ENCODE measurements around the gene AKAP11. TPM values are rescaled to one million over a fixed set of nuclear protein-coding genes. Genes with fewer than 3 reads are reported as not detected.

Gene AKAP11
- total and polyA plus RNA-seq, 2 donors, result 18.2 to 59.2 TPM

DNA sequence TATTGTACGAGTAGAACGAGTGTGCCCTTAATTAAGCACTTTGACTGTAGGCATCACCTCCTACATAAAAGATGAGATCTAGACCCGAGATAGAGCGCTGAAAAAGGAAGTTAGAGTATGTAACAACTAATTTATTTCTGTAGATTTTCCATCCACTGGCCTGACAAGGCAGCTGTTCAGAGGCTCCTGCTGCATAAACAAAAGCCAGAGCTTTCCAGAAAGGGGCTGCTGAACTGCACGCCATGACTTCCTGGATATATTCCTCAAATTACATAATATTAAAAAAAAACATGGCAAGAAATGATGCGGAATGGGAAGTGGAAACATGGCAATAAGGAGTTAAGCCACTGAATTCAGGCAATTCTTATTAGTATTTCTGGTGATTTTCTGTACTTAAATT lies 89.7 kb downstream of the AKAP11 start:
- H3K36me3 ChIP-seq (ENCODE audit: insufficient read depth), result no peaks in the 10 kb centered on the region
- no peaks in the 10 kb centered on the region for H3K4me1 ChIP-seq (ENCODE audit: insufficient read depth)
- H3K4me3 ChIP-seq (ENCODE audit: low read depth, low read length), result no peak overlapping the region
- DNase-seq (ENCODE audit: extremely low spot score), result no peak
- WGBS, result 50% methylated on average over 6 of the region's 6 CpGs
- no peak overlapping the region for H3K27ac ChIP-seq (ENCODE audit: low read depth)

DNA sequence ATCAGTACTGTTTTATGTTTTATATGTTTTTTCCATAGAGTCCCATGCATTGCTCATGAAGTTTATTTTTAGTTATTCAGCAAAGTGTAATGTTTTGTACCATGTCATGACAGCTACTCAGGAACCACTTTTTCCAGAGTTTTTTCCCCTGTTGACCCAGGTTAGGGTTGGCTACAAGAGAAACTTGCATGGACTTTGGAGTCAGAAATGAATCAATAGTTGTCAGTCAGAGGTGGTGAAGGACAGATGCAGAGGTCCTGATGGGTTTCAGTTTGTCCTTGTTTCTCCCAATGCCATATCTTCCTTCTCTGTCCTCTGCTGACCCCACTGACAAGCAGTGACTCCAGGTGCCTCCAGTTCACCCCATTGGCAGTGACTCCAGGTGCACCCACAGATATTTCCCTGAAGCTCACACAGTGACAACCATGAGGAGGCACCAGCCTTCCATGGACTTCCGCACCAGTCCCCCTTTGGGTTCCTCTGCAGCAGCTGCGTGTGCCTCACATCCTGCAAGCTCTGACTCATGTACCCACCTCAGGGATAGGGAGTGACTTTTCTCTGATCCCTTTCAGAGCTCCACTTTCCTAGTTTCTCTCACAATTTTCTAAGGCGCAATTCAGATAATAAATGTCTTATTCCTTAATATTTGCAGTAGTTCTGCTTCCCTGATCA lies 92.1 kb downstream of the AKAP11 start:
- Histone ChIP-seq H3K4me1 (ENCODE audit: insufficient read depth) (no peaks in the 10 kb centered on the region), H3K4me3 (ENCODE audit: low read depth, low read length) (no peak overlapping the region), H3K27ac (ENCODE audit: low read depth) (no peak overlapping the region), H3K36me3 (ENCODE audit: insufficient read depth) (no peaks in the 10 kb centered on the region)
- no peak for DNase-seq (ENCODE audit: extremely low spot score)
- WGBS, result 86% methylated on average over 3 of the region's 3 CpGs

DNA sequence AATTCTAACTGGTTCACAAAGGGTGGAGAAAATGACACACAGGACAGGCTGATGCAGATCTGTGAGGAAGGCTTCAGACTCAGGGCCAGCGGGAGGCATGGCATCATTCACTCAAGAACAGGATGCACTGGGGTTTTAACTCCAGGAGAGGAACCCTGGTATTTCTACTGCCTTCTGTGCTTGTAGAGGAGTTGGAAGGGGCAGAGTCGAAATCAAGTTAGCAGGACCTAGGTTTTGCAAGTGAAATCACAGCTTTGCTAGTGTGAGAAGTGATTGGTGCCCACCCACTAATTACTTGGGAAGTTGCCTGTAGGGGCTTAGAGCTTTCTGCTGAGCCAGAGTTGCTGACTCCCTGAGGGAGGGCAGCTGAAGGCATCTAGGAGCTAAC lies 92.7 kb downstream of the AKAP11 start:
- no peak for DNase-seq (ENCODE audit: extremely low spot score)
- WGBS, result 40% methylated on average over 2 of the region's 2 CpGs

DNA sequence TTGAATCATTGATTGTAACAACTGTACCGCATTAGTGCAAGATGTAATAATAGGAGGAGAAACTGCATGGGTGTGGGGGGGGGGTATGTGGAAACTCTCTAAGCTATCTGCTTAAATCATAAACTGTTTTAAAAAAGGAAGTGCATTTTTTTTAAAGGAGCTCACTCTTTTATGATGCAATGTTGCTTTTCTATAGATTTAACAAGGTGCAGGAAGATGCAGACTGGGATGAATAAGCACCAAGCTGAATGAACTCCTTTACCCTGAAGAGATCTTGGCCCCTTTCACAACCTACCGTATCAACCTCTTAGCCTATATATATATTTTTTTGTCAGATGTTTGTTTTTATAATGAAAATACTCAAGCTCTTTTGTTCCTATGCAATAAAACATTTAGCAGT lies 95.9 kb downstream of the AKAP11 start:
- H3K4me1 ChIP-seq (ENCODE audit: insufficient read depth), result no peaks in the 10 kb centered on the region
- no peak for DNase-seq (ENCODE audit: extremely low spot score)
- H3K36me3 ChIP-seq (ENCODE audit: insufficient read depth), result no peaks in the 10 kb centered on the region
- H3K27ac ChIP-seq (ENCODE audit: low read depth), result no peak overlapping the region
- WGBS, result 78% methylated on average over 2 of the region's 2 CpGs
- H3K4me3 ChIP-seq (ENCODE audit: low read depth, low read length), result no peak overlapping the region

More for the DNA sequence above, 92.7 kb downstream of the AKAP11 start:
- Histone ChIP-seq H3K36me3 (ENCODE audit: insufficient read depth) (no peaks in the 10 kb centered on the region), H3K4me1 (ENCODE audit: insufficient read depth) (no peaks in the 10 kb centered on the region), H3K4me3 (ENCODE audit: low read depth, low read length) (no peak overlapping the region), H3K27ac (ENCODE audit: low read depth) (no peak overlapping the region)

DNA sequence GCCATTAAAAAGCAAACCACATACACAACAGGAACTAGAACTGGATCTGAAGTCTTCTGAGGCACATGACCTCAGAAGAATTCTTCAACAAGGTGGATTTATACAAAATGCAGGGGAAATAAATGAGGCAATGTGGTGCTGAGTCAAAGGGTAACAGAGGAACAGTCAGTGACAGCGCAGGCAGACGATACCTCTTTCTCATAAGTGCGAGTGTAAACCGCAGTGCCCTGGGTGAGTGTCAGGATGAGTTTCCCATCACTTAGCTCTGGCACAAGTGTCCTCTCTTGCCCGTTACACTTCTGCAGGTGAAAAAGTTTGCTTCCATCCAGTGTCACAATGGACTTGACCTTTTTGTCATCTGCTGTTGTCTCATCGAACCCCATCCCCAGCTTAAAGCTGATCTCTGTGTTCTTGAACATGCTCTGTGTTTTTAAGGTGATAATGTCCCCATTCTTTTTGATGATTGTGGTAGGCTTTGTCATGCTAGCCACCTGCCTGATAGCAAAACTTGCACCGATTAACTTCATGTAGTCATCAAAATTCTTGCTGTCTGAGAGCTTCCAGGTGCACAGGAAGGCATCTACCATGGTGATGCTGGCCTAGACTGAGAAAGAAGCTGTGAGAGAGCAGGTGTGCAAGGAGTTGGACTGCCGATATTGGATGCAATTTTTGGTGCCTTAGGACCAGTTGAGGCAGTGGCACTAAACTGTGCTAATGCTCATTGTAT lies 97.3 kb downstream of the AKAP11 start:
- 90% methylated on average over 8 of the region's 8 CpGs for WGBS
- DNase-seq (ENCODE audit: extremely low spot score), result no peak
- no peak overlapping the region for H3K27ac ChIP-seq (ENCODE audit: low read depth)
- no peaks in the 10 kb centered on the region for H3K36me3 ChIP-seq (ENCODE audit: insufficient read depth)
- H3K4me3 ChIP-seq (ENCODE audit: low read depth, low read length), result no peak overlapping the region
- H3K4me1 ChIP-seq (ENCODE audit: insufficient read depth), result no peaks in the 10 kb centered on the region

DNA sequence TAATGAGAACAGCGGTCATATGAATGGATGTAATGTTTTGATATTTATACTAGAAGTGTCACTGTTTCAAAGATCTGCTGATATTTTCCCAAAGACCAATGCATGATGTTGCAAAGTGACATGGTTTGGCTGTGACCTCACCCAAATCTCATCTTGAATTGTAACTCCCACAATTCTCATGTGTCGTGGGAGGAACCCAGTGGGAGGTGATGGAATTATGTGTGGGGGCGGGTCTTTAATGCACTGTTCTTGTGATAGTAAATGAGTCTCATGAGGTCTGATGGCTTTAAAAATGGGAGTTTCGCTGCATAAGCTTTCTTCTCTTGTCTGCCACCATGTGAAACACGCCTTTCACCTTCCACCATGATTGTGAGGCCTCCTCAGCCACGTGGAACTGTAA lies 98.3 kb downstream of the AKAP11 start:
- Histone ChIP-seq H3K4me3 (ENCODE audit: low read depth, low read length) (no peak overlapping the region), H3K27ac (ENCODE audit: low read depth) (no peak overlapping the region), H3K4me1 (ENCODE audit: insufficient read depth) (no peaks in the 10 kb centered on the region), H3K36me3 (ENCODE audit: insufficient read depth) (no peaks in the 10 kb centered on the region)
- no peak for DNase-seq (ENCODE audit: extremely low spot score)
- 77% methylated on average over 6 of the region's 6 CpGs for WGBS

Other genes starting within 250 kb of the AKAP11 start
- 36.4 TPM for gene DGKH, start 223.5 kb upstream of the AKAP11 start, total RNA-seq
- 3.4 TPM for gene DGKH, start 223.5 kb upstream of the AKAP11 start, polyA plus RNA-seq